Mammary epithelial cell (primary cell): ENCODE measurements around the gene MEF2C.

Experiments
- EZH2 ChIP-seq: IDR thresholded peaks from 2 replicates; pipeline ENCODE4 v1.6.1; 2012; ENCODE audit warnings: low read length, inconsistent platforms, borderline replicate concordance
- TF ChIP-seq, protein P1 (sequence below), 2 donors: IDR thresholded peaks in 1 of 2; conservative IDR thresholded peaks in 1 of 2; 2 replicates each; pipeline ENCODE4 v1.5.1; 2011 to 2012; ENCODE audit warnings: inconsistent platforms in 2 of 2, low read length in 2 of 2, mild to moderate bottlenecking in 2 of 2, control low read depth in 1 of 2, low read depth in 1 of 2; ENCODE audit not compliant: insufficient read depth in 1 of 2; ENCODE audit errors: extremely low read depth in 1 of 2

DNA sequence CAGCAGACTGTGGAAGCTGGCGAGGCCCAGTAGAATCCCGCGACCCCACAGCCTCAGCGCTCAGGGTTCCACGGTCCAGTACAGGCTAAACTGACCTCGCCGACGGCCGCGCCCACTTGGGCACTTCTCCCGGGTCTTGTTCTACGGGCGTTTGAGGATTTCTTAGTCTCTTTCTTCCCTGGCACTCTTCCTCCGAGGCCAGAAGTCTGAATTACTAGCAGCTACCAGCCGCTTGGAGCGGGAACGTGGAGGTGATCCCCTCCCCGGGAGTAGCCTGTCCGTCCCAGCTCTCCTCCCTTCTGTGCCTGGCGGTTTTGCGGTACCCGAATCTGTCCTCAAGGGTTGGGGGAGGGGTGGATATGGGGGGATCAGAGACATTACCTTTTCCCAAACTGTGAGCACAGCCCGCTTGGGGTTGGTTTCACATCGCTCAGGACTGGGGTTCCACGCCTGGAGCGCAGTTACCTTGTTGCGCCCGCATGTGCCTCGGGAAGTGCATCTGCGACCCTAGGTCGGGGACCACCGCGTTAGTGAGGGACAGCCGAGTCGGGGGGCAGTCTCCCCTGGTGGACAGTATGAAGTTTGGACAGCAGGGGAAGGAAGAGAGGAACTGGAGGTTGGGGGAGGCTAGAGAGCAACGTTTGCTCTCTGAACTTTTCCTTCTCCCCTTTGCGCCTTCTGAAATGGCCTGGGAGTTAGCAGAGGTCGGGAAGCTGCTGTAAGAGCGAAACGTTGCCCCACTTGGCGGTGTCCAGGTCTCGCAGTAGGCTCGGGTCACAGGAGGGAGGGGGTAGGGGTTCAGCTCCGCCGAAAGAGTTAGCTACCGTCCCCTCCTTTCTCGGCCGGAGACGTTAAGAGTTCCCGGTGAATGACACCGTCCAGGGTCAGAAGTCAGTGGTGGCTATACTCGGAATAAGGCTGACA, 190.8 kb downstream of the MEF2C start:
- TF ChIP-seq, protein P1, sequence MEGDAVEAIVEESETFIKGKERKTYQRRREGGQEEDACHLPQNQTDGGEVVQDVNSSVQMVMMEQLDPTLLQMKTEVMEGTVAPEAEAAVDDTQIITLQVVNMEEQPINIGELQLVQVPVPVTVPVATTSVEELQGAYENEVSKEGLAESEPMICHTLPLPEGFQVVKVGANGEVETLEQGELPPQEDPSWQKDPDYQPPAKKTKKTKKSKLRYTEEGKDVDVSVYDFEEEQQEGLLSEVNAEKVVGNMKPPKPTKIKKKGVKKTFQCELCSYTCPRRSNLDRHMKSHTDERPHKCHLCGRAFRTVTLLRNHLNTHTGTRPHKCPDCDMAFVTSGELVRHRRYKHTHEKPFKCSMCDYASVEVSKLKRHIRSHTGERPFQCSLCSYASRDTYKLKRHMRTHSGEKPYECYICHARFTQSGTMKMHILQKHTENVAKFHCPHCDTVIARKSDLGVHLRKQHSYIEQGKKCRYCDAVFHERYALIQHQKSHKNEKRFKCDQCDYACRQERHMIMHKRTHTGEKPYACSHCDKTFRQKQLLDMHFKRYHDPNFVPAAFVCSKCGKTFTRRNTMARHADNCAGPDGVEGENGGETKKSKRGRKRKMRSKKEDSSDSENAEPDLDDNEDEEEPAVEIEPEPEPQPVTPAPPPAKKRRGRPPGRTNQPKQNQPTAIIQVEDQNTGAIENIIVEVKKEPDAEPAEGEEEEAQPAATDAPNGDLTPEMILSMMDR (conservative IDR thresholded peaks at IDR 0.05 in 1 of 2, IDR thresholded peaks at IDR 0.05 in 1 of 2; ENCODE audit: extremely low read depth in 1 of 2, insufficient read depth in 1 of 2, low read depth in 1 of 2, low read length in 2 of 2), result no peak
- TF ChIP-seq EZH2, result peak; percentile 93
